HEK293 (cell line): ENCODE measurements around the gene SIL1.
A peak's percentile ranks its signal among the peaks of the same experiment; 100 is the strongest.

Source experiments
- CTCF ChIA-PET: fragments of 350-600 bp; formaldehyde crosslinking; extraction: SDS; loops from one replicate; lab custom pipeline; 2021; ENCODE audit warnings: antibody characterized with exemption; lab: Yijun Ruan, JAX
- POLR2A ChIA-PET: fragments of 300-600 bp; formaldehyde crosslinking; extraction: SDS; loops from one replicate; lab custom pipeline; 2020; ENCODE audit warnings: antibody characterized with exemption, inconsistent platforms; lab: Yijun Ruan, JAX
- H3K27ac ChIP-seq: fragments of 200-500 bp; sonication (Bioruptor generic); 2 replicates; pipeline ENCODE4 v1.5.1; 2014; ENCODE audit warnings: low read depth, low read length, control low read depth, inconsistent platforms; ENCODE audit errors: extremely low read depth
- H3K36me3 ChIP-seq, 2 experiments: fragments of 200-500 bp in 1 of 2; sonication (Bioruptor generic) in 1 of 2; 1 replicate in 1 of 2; 2 replicates in 1 of 2; pipeline ENCODE4 v1.5.1; 2014 to 2017; ENCODE audit warnings: inconsistent platforms in 2 of 2, low read length in 2 of 2; ENCODE audit not compliant: control insufficient read depth in 2 of 2, insufficient read depth in 1 of 2
- H3K4me1 ChIP-seq: fragments of 200-500 bp; sonication (Bioruptor generic); 2 replicates; pipeline ENCODE4 v1.5.1; 2014; ENCODE audit warnings: mild to moderate bottlenecking, low read length, inconsistent platforms; ENCODE audit not compliant: control insufficient read depth, insufficient read depth
- H3K4me3 ChIP-seq: 2 replicates; pipeline ENCODE4 v1.5.1; 2011; ENCODE audit warnings: low read depth, mild to moderate bottlenecking, control low read depth, low read length, moderate library complexity
- H3K9me3 ChIP-seq: fragments of 200-500 bp; sonication (Bioruptor generic); 2 replicates; pipeline ENCODE4 v1.5.1; 2014; ENCODE audit warnings: low read depth, low read length, inconsistent platforms; ENCODE audit not compliant: control insufficient read depth, insufficient read depth
- SETDB1 ChIP-seq: IDR thresholded peaks from one replicate; pipeline ENCODE4 v1.6.1; 2017; ENCODE audit warnings: mild to moderate bottlenecking, low read length, moderate library complexity, mixed read lengths; ENCODE audit not compliant: insufficient read length
- SP7 ChIP-seq: fragments of 450-650 bp; formaldehyde crosslinking; IDR thresholded peaks from 2 replicates; pipeline ENCODE4 v1.5.1; 2016; ENCODE audit warnings: missing biosample characterization, missing genetic modification characterization
- ZFP69B ChIP-seq: fragments of 450-650 bp; formaldehyde crosslinking; IDR thresholded peaks from 2 replicates; pipeline ENCODE4 v1.5.1; 2016; ENCODE audit warnings: missing biosample characterization, missing genetic modification characterization
- ZNF121 ChIP-seq: fragments of 450-650 bp; formaldehyde crosslinking; IDR thresholded peaks from 2 replicates; pipeline ENCODE4 v1.5.1; 2016; ENCODE audit warnings: missing biosample characterization, missing genetic modification characterization
- ZNF184 ChIP-seq: fragments of 450-650 bp; IDR thresholded peaks from 2 replicates; pipeline ENCODE4 v1.5.1; 2018; ENCODE audit warnings: missing biosample characterization, mild to moderate bottlenecking, missing genetic modification characterization
- ZNF19 ChIP-seq: fragments of 450-650 bp; formaldehyde crosslinking; IDR thresholded peaks from 2 replicates; pipeline ENCODE4; 2016; ENCODE audit warnings: missing biosample characterization, missing genetic modification characterization, low read depth
- ZNF221 ChIP-seq: fragments of 450-650 bp; formaldehyde crosslinking; IDR thresholded peaks from 2 replicates; pipeline ENCODE4 v1.5.1; 2017; ENCODE audit warnings: missing biosample characterization, missing genetic modification characterization, borderline replicate concordance
- ZNF223 ChIP-seq: fragments of 450-650 bp; formaldehyde crosslinking; IDR thresholded peaks from 2 replicates; pipeline ENCODE4 v1.5.1; 2016; ENCODE audit warnings: missing biosample characterization, missing genetic modification characterization
- ZNF248 ChIP-seq: fragments of 450-650 bp; formaldehyde crosslinking; IDR thresholded peaks from 2 replicates; pipeline ENCODE4 v1.5.1; 2017; ENCODE audit warnings: missing biosample characterization, missing genetic modification characterization
- ZNF274 ChIP-seq, 2 experiments: fragments of 200-500 bp in 1 of 2; fragments of 450-650 bp in 1 of 2; sonication (Bioruptor generic) in 1 of 2; formaldehyde crosslinking in 1 of 2; IDR thresholded peaks; 2 replicates each; pipeline versions ENCODE4 v1.5.1 to v1.6.1; 2014 to 2016; ENCODE audit warnings: borderline replicate concordance in 1 of 2, inconsistent platforms in 1 of 2, low read length in 1 of 2, missing biosample characterization in 1 of 2, missing genetic modification characterization in 1 of 2
- ZNF37A ChIP-seq: fragments of 450-650 bp; IDR thresholded peaks from 2 replicates; pipeline ENCODE4 v1.5.1; 2018; ENCODE audit warnings: missing biosample characterization, missing genetic modification characterization
- ZNF529 ChIP-seq: fragments of 450-650 bp; formaldehyde crosslinking; IDR thresholded peaks from 2 replicates; pipeline ENCODE4 v1.5.1; 2017; ENCODE audit warnings: missing genetic modification characterization, missing biosample characterization; ENCODE audit not compliant: insufficient replicate concordance
- ZNF610 ChIP-seq: fragments of 450-650 bp; formaldehyde crosslinking; IDR thresholded peaks from 2 replicates; pipeline ENCODE4 v1.5.1; 2016; ENCODE audit warnings: missing biosample characterization, missing genetic modification characterization, borderline replicate concordance
- ZNF623 ChIP-seq: fragments of 450-650 bp; formaldehyde crosslinking; IDR thresholded peaks from 2 replicates; pipeline ENCODE4 v1.5.1; 2016; ENCODE audit warnings: missing biosample characterization, missing genetic modification characterization
- ZNF664 ChIP-seq: fragments of 450-650 bp; formaldehyde crosslinking; IDR thresholded peaks from 2 replicates; pipeline ENCODE4 v1.5.1; 2016; ENCODE audit warnings: missing biosample characterization, missing genetic modification characterization
- ZNF677 ChIP-seq: fragments of 450-650 bp; IDR thresholded peaks from 2 replicates; pipeline ENCODE4 v1.5.0; 2018; ENCODE audit warnings: missing biosample characterization, mild to moderate bottlenecking, missing genetic modification characterization, moderate library complexity
- TF ChIP-seq, protein P1 (sequence below): fragments of 450-650 bp; formaldehyde crosslinking; IDR thresholded peaks from 2 replicates; pipeline ENCODE4 v1.5.1; 2016; ENCODE audit warnings: missing biosample characterization, missing genetic modification characterization
- TF ChIP-seq, protein P2 (sequence below): fragments of 450-650 bp; IDR thresholded peaks from 2 replicates; pipeline ENCODE4 v1.5.1; 2018; ENCODE audit warnings: missing biosample characterization, missing genetic modification characterization
- TF ChIP-seq, protein P3 (sequence below): fragments of 450-650 bp; formaldehyde crosslinking; IDR thresholded peaks from 2 replicates; pipeline ENCODE4 v1.5.1; 2016; ENCODE audit warnings: missing biosample characterization, missing genetic modification characterization, borderline replicate concordance
- TF ChIP-seq, protein P4 (sequence below): fragments of 450-650 bp; formaldehyde crosslinking; IDR thresholded peaks from 2 replicates; pipeline ENCODE4 v1.5.1; 2016; ENCODE audit warnings: missing biosample characterization, missing genetic modification characterization

The SIL1 gene

DNA sequence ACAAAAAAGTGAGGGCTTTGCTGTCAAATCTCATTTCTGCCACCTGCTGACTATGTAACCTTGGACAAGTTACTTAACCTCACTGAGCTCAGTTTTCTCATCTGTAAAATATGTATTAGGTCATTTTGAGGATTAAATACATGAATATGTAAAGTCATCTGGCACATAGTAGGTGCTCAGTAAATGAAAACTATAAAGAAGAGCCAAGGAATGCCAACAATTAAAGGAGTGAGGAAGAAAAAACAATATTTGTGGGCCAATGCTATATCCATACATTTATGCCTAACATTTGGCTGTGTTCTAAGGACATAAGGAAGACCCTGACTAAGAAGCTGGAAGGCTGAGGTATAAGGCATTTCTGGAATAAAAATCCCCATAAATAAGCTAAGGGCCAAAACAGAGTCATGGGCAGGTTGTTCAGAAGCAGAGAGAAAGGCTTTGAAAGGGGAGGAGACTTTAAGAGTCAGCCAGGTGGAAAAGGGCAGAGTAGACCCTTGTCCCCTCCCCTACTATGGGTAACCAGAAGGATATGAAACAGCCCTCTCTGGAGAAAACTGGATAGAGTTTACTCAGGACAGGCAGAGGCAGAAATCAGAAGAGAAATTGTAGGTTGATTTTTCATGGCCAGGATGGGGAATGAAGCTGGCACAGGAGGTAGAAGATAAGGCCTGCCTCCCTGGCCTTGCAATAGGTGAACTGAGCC lies 47.6 kb upstream of the SIL1 start:
- Histone ChIP-seq H3K9me3 (no peaks in the 10 kb centered on the region), H3K4me1 (peaks cover 13% of the 10 kb centered on the region), H3K36me3 (no peaks in the 10 kb centered on the region), H3K27ac (no peak overlapping the region), H3K4me3 (no peak overlapping the region)
- CTCF ChIA-PET, result interaction anchor here (1.0 to 1.8 kb wide), 3 partner anchors 16 to 105 kb away, joined by 3 to 4 read pairs (median 3); no protein-coding TSS in a partner anchor
- TF ChIP-seq ZNF274 (IDR thresholded peaks at IDR 0.05; ENCODE audit: low read length) (no peak), ZNF274 (tag by site-specific recombination; IDR thresholded peaks at IDR 0.05; ENCODE audit: borderline replicate concordance) (no peak), ZNF677 (tag by site-specific recombination) (no peak), ZNF664 (tag by site-specific recombination) (peak; percentile 96)
- POLR2A ChIA-PET, result interaction anchor here (1.0 kb wide), 1 partner anchor 28 kb away, joined by 5 read pairs; no protein-coding TSS in a partner anchor

DNA sequence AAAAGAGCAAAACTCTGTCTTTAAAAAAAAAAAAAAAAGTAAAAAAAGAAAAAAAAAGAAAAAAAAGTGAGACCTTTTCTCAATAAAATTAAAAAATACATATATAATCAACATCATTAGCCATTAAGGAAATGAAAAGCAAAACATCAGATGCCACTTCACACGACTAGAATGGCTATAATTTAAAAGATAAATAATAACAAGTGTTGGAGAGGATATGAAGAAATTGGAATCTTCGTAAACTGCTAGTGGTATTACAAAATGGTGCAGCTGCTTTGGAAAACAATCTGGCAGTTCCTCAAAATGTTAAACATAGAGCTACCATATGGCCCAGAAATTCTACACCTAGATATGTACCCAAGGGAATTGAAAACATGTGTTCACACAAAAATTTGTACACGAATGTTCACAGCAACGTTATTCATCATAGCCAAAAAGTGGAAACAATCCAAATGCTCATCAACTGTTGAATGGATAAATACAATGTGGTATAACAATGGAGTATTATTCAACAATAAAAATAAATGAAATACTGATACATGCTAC lies 45.3 kb upstream of the SIL1 start:
- H3K36me3 ChIP-seq, result no peaks in the 10 kb centered on the region
- H3K27ac ChIP-seq, result no peak overlapping the region
- ChIA-PET POLR2A (interaction anchor here (0.6 to 0.8 kb wide), 2 partner anchors 33 to 483 kb away, joined by 6 read pairs; no protein-coding TSS in a partner anchor), CTCF (no interaction called here)
- no peak for TF ChIP-seq ZNF19 (tag by site-specific recombination)
- TF ChIP-seq, protein P1, sequence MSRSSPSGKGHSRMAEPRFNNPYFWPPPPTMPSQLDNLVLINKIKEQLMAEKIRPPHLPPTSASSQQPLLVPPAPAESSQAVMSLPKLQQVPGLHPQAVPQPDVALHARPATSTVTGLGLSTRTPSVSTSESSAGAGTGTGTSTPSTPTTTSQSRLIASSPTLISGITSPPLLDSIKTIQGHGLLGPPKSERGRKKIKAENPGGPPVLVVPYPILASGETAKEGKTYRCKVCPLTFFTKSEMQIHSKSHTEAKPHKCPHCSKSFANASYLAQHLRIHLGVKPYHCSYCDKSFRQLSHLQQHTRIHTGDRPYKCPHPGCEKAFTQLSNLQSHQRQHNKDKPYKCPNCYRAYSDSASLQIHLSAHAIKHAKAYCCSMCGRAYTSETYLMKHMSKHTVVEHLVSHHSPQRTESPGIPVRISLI (tag by site-specific recombination), result peak; percentile 20; the same call in 1 of the 2 replicates
- TF ChIP-seq ZNF184, result peak; percentile 99
- no peak overlapping the region for H3K4me3 ChIP-seq
- no peaks in the 10 kb centered on the region for H3K9me3 ChIP-seq
- peaks cover 13% of the 10 kb centered on the region for H3K4me1 ChIP-seq

DNA sequence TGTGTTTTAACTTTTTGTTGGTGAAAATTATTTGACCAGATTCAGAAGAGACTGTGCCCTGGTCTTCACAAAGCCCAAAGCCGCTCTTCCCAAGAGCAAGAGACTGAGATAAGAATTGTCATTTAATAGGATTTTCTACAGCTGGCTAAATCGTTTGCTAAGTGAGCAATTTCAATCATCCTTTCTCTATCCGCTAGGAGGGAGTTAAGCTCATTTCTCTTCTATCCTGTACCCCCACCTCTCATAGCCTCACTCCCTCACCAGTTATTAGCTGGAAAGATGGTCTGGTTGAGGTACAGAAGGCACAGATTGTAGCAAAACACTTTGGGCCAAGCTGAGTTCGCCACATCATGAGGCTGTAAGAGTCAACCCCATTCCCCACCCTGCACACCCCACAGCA lies 43.0 kb upstream of the SIL1 start:
- ChIA-PET CTCF (interaction anchor here (1.2 kb wide), 1 partner anchor 21 kb away, joined by 3 read pairs; no protein-coding TSS in a partner anchor), POLR2A (no interaction called here)
- Histone ChIP-seq H3K9me3 (no peaks in the 10 kb centered on the region), H3K4me3 (no peak overlapping the region), H3K4me1 (no peaks in the 10 kb centered on the region; the same call in 1 of the 2 replicates), H3K36me3 (no peaks in the 10 kb centered on the region), H3K27ac (no peak overlapping the region)
- no peak for TF ChIP-seq ZNF623 (tag by site-specific recombination)
- no peak for TF ChIP-seq ZNF121 (tag by site-specific recombination)
- no peak for TF ChIP-seq SP7 (tag by site-specific recombination)
- no peak for TF ChIP-seq ZNF223 (tag by site-specific recombination)
- TF ChIP-seq SETDB1, result no peak
- TF ChIP-seq, protein P2, sequence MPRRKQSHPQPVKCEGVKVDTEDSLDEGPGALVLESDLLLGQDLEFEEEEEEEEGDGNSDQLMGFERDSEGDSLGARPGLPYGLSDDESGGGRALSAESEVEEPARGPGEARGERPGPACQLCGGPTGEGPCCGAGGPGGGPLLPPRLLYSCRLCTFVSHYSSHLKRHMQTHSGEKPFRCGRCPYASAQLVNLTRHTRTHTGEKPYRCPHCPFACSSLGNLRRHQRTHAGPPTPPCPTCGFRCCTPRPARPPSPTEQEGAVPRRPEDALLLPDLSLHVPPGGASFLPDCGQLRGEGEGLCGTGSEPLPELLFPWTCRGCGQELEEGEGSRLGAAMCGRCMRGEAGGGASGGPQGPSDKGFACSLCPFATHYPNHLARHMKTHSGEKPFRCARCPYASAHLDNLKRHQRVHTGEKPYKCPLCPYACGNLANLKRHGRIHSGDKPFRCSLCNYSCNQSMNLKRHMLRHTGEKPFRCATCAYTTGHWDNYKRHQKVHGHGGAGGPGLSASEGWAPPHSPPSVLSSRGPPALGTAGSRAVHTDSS (tag by site-specific recombination), result no peak
- TF ChIP-seq ZNF221 (tag by site-specific recombination), result no peak
- TF ChIP-seq, protein P3, sequence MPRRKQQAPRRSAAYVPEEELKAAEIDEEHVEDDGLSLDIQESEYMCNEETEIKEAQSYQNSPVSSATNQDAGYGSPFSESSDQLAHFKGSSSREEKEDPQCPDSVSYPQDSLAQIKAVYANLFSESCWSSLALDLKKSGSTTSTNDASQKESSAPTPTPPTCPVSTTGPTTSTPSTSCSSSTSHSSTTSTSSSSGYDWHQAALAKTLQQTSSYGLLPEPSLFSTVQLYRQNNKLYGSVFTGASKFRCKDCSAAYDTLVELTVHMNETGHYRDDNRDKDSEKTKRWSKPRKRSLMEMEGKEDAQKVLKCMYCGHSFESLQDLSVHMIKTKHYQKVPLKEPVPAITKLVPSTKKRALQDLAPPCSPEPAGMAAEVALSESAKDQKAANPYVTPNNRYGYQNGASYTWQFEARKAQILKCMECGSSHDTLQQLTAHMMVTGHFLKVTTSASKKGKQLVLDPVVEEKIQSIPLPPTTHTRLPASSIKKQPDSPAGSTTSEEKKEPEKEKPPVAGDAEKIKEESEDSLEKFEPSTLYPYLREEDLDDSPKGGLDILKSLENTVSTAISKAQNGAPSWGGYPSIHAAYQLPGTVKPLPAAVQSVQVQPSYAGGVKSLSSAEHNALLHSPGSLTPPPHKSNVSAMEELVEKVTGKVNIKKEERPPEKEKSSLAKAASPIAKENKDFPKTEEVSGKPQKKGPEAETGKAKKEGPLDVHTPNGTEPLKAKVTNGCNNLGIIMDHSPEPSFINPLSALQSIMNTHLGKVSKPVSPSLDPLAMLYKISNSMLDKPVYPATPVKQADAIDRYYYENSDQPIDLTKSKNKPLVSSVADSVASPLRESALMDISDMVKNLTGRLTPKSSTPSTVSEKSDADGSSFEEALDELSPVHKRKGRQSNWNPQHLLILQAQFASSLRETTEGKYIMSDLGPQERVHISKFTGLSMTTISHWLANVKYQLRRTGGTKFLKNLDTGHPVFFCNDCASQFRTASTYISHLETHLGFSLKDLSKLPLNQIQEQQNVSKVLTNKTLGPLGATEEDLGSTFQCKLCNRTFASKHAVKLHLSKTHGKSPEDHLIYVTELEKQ (tag by site-specific recombination), result no peak
- TF ChIP-seq, protein P4, sequence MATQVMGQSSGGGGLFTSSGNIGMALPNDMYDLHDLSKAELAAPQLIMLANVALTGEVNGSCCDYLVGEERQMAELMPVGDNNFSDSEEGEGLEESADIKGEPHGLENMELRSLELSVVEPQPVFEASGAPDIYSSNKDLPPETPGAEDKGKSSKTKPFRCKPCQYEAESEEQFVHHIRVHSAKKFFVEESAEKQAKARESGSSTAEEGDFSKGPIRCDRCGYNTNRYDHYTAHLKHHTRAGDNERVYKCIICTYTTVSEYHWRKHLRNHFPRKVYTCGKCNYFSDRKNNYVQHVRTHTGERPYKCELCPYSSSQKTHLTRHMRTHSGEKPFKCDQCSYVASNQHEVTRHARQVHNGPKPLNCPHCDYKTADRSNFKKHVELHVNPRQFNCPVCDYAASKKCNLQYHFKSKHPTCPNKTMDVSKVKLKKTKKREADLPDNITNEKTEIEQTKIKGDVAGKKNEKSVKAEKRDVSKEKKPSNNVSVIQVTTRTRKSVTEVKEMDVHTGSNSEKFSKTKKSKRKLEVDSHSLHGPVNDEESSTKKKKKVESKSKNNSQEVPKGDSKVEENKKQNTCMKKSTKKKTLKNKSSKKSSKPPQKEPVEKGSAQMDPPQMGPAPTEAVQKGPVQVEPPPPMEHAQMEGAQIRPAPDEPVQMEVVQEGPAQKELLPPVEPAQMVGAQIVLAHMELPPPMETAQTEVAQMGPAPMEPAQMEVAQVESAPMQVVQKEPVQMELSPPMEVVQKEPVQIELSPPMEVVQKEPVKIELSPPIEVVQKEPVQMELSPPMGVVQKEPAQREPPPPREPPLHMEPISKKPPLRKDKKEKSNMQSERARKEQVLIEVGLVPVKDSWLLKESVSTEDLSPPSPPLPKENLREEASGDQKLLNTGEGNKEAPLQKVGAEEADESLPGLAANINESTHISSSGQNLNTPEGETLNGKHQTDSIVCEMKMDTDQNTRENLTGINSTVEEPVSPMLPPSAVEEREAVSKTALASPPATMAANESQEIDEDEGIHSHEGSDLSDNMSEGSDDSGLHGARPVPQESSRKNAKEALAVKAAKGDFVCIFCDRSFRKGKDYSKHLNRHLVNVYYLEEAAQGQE (tag by site-specific recombination), result no peak
- TF ChIP-seq ZNF529 (tag by site-specific recombination), result no peak
- no peak for TF ChIP-seq ZNF37A (tag by site-specific recombination)
- no peak for TF ChIP-seq ZNF610
- no peak for TF ChIP-seq ZNF248
- no peak for TF ChIP-seq ZFP69B (tag by site-specific recombination)
